T1000 (cell line): ENCODE results near the gene RNU1-4.
"Not testable (repeated sequence)": the region's sequence is repeated elsewhere in the genome, so short reads cannot be mapped to it uniquely, and the experiment has no call there.

Experiments used
- DNase-seq: peaks from one replicate; lab custom pipeline; 2025; ENCODE audit warnings: mixed read lengths; lab: John Stamatoyannopoulos, UW

The RNU1-4 gene

GRCh38 chr1:16708704-16709103, 31.6 kb upstream of the RNU1-4 start:
- DNase-seq: not testable (repeated sequence)

- DNase-seq: not testable (repeated sequence)
These were observed 30.6 kb upstream of the RNU1-4 start for GRCh38 chr1:16709659-16710087.

GRCh38 chr1:16710618-16711017, 29.7 kb upstream of the RNU1-4 start:
- DNase-seq: not testable (repeated sequence)

- DNase-seq: not testable (repeated sequence)
These were observed 28.2 kb upstream of the RNU1-4 start for GRCh38 chr1:16712131-16712530.

GRCh38 chr1:16712582-16712981, 27.7 kb upstream of the RNU1-4 start:
- not testable (repeated sequence) for DNase-seq

GRCh38 chr1:16712984-16713383, 27.3 kb upstream of the RNU1-4 start:
- DNase-seq: not testable (repeated sequence)

- not testable (repeated sequence) for DNase-seq
These were observed 26.8 kb upstream of the RNU1-4 start for GRCh38 chr1:16713480-16713879.

GRCh38 chr1:16716691-16717335, 23.5 kb upstream of the RNU1-4 start:
- no peak for DNase-seq

GRCh38 chr1:16717336-16718098, 22.8 kb upstream of the RNU1-4 start:
- DNase-seq: no peak

GRCh38 chr1:16718099-16718907, 22.0 kb upstream of the RNU1-4 start:
- not testable (repeated sequence) for DNase-seq

GRCh38 chr1:16718908-16719533, 21.3 kb upstream of the RNU1-4 start:
- no peak for DNase-seq

GRCh38 chr1:16719571-16720350, 20.6 kb upstream of the RNU1-4 start:
- no peak for DNase-seq

- DNase-seq: no peak
These were observed 19.7 kb upstream of the RNU1-4 start for GRCh38 chr1:16720351-16721223.

GRCh38 chr1:16721871-16722641, 18.3 kb upstream of the RNU1-4 start:
- DNase-seq: no peak

GRCh38 chr1:16724718-16725438, 15.4 kb upstream of the RNU1-4 start:
- no peak for DNase-seq

- DNase-seq: not testable (repeated sequence)
These were observed 14.7 kb upstream of the RNU1-4 start for GRCh38 chr1:16725439-16726245.

- no peak for DNase-seq
These were observed 12.9 kb upstream of the RNU1-4 start for GRCh38 chr1:16727190-16728111.
